Stomach (tissue), 4 donors: ENCODE data around the gene TSKU.

Experiments
- POLR2AphosphoS5 ChIP-seq, 3 donors: sonication (generic); formaldehyde crosslinking; IDR thresholded peaks; one replicate each; pipeline ENCODE4 v1.6.1; 2016; ENCODE audit warnings: antibody characterized with exemption in 3 of 3
- TF ChIP-seq, protein P1 (sequence below), 7 experiments: fragments of 450-650 bp in 4 of 7; fragments of 200-600 bp in 3 of 7; sonication (generic) in 3 of 7; IDR thresholded peaks; one replicate each; pipeline ENCODE4 v1.5.1; 2016 to 2019; ENCODE audit warnings: antibody characterized with exemption in 7 of 7, control low read depth in 2 of 7, mild to moderate bottlenecking in 1 of 7

DNA sequence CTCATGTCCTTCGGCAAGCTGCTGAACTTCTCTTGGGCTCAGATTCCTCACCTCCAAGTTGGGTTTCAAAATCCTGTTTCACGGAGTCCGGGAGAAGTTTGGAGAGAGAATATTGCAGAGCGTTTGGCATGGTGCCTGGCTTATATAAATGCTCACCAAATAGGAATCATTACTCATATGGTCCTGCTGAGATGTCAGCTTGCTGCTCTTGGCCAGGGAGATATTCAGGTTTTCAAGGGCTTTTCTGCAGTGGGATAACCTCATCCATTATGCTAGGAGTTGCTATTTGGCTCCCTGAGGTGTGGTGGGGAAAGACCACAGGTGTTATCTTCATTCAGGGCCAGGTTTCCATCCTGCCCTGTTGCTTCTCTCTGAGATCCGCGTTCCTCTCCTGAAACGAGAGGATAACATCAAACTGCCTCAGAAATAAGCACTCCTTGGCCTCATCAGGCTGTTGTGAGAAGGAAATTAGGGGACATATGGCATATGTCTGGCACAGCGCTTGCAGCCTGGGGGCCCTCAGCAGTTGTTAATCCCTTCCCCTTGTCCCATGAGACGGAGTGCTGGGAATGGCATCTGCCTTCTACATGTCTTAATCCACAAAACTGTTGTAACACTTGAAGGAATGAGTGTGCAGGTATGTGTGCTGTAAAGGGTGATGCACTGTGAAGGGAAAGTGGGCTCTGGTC is 47.6 kb downstream of the TSKU start:
- TF ChIP-seq, protein P1, sequence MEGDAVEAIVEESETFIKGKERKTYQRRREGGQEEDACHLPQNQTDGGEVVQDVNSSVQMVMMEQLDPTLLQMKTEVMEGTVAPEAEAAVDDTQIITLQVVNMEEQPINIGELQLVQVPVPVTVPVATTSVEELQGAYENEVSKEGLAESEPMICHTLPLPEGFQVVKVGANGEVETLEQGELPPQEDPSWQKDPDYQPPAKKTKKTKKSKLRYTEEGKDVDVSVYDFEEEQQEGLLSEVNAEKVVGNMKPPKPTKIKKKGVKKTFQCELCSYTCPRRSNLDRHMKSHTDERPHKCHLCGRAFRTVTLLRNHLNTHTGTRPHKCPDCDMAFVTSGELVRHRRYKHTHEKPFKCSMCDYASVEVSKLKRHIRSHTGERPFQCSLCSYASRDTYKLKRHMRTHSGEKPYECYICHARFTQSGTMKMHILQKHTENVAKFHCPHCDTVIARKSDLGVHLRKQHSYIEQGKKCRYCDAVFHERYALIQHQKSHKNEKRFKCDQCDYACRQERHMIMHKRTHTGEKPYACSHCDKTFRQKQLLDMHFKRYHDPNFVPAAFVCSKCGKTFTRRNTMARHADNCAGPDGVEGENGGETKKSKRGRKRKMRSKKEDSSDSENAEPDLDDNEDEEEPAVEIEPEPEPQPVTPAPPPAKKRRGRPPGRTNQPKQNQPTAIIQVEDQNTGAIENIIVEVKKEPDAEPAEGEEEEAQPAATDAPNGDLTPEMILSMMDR (IDR thresholded peaks at IDR 0.05): no peak
- TF ChIP-seq POLR2AphosphoS5 (IDR thresholded peaks at IDR 0.05): no peak
